ENCODE results near the gene ARL5A.
"Not testable (repeated sequence)": the region's sequence is repeated elsewhere in the genome, so short reads cannot be mapped to it uniquely, and the experiment has no call there.

ARL5A gene

GRCh38 chr2:151794422-151794821 is 33.8 kb downstream of the ARL5A start:
- not testable (repeated sequence) for DNase-seq

GRCh38 chr2:151793123-151793522 is 35.1 kb downstream of the ARL5A start:
- peak; percentile 50 for DNase-seq

GRCh38 chr2:151792589-151792988 is 35.6 kb downstream of the ARL5A start:
- peak; percentile 19 for DNase-seq

DNA sequence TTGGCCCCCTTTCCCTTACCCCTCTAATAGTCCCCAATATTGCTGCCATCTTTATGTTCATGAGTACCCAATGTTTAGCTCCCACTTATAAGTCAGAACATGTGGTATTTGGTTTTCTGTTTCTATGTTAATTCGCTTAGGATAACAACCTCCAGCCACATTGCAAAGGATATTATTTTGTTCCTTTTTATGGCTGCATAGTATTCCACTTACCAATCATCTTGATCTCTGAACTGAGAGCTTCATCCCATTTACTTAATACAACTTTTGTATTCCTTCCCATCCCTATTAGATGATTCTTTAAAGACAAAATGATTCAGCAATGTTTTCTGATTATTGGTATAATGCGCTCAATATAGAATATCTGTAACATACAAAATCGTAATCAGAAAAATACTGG is 36.7 kb downstream of the ARL5A start:
- no peak for DNase-seq

DNA sequence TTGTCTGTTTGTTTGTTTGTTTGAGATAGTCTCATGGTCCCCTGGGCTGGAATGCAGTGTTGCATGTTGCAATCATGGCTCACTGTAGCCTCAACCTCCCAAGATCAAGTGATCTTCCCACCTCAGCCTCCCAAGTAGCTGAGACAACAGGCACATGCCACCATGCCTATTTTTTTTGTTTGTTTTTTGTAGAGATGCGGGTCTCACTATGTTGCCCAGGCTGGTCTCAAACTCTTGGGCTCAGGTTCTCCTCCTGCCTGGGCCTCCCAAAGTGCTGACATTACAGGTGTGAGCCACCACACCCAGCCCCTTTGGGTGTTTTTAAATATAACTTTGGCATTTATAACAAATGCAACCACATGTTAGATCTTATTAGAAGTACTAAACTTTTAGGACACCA is 37.5 kb downstream of the ARL5A start:
- DNase-seq = no peak

GRCh38 chr2:151789055-151789834 is 39.0 kb downstream of the ARL5A start:
- peak; percentile 88 for DNase-seq

GRCh38 chr2:151786483-151786882 is 41.7 kb downstream of the ARL5A start:
- peak; percentile 31 for DNase-seq

DNA sequence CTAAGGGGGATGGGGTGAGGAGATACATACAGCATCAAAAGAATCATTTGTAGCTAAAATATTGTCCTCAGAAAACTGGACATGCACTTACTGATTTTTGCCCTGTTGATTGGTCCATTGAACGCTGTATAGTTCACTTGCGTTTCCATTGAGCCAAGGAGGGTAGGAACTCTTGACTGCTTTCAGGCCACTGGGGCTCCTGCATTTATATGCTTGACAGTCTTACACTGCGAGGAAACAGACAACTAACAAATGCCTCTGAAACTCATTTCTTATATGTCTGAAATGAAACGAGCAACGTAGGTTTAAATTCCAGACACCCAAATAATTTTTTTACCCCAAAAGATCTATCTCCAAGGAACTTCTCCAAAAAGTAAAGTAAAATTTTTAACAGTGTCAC is 42.1 kb downstream of the ARL5A start:
- DNase-seq = no peak

- DNase-seq = peak; percentile 66
Measured at GRCh38 chr2:151783133-151783520, 45.1 kb downstream of the ARL5A start.

GRCh38 chr2:151782378-151783132 is 45.7 kb downstream of the ARL5A start:
- peak; percentile 96 for DNase-seq

DNA sequence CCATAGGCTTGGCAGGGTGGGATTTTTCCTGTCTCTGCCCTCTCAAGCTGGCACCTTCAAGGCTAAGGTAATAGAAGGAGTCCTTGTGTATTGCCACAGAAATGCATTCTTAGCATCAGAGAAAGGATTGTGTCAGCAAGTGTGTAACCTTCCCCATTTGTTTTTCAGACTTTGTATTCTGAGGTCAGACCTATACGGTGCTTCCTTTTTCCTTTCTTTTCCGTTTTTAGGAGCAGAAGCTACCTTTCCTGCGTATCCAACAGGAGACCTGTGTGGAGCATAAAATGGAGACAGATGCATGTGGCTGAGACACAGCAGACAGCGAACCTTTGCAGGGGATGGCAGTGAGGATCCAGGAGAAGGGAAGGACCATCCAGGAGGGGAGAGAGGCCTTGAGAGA is 46.6 kb downstream of the ARL5A start:
- peak; percentile 27 for DNase-seq

DNA sequence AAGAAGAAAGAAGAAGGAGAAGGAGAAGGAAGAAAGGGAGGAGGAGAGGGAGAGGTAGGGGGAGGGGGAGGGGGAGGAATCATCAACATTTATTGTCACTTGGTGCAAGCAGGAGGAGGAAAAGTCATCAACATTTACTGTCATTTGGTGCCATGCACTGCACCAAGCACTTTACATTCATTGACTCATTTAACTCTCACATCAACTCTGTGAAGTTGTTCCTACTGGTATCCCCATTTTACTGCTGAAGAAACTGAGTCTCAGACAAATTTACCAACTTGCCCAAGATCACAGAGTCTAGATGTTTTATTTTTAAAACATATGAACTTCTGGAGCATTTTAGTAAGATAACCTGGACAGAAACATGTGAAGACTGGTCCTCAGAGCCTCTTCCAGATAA is 47.3 kb downstream of the ARL5A start:
- peak; percentile 31 for DNase-seq

DNA sequence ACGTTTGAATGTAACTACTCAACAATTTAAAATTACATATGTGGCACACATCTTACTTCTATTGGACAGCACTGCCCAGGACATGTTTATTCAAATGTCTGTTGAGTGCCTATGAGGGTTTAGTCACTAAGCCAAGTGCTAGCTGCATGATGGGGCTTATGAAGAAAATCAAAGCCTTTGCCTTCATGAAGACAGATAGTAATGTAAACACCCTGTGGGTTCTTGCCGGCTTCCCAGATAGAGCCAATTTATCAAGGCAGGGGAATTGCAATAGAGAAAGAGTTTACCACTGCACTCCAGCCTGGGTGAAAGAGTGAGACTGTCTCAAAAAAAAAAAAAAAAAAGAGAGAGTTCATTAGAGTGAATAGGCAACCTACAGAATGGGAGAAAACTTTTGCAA is 50.3 kb downstream of the ARL5A start:
- DNase-seq = no peak

DNA sequence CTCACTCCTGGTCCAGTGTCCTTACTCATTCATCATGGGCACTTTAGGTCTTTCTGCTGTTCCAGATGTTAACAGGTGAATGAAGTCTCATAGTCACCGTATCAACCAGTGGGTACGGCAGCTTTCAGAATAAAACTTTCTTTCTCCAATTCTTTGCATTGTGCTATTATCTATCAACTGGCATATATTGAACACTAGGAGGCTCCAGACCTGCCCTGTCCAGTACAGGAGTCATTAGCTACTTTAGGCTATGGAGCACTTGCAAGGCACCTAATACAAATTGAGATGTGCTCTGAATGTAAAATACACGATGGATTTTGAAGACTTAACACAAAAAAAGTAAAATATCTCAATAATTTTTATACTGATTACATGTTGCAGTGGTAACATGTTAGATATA is 50.7 kb downstream of the ARL5A start:
- DNase-seq = peak; percentile 37

- DNase-seq = peak; percentile 44
Measured at GRCh38 chr2:151776367-151776766, 51.9 kb downstream of the ARL5A start.

DNA sequence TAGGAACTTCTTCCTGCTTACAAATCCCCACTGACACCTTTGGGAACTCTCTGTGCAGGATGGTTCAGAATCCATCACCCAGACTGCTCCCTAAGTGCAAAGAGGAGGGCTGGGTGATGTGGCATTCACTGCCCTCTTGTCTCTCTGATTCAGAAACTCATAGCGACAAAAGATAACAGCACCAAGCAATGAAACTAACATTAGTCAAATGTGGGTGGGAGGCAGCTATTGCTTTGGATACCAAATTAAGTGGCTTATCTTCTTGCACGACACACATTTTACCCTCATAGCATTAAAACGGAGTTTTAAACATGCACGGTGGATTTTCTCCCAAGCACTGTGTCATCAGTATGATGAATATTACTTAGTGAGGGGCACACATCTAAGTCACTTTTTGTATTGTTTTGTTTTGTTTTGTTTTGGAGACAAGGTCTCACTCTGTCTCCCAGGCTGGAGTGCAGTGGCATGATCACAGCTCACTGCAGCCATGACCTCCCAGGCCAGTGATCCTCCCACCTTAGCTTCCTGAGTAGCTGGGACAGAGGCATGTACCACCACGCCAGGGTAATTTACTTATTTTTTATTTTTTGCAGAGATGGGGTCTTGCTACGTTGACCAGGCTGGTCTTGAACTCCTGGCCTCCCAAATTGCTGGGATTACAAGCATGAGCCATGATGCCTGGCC is 53.0 kb downstream of the ARL5A start:
- peak; percentile 61 for DNase-seq

- DNase-seq = no peak
Measured at GRCh38 chr2:151774506-151774905, 53.7 kb downstream of the ARL5A start.

- no peak for DNase-seq
Measured at GRCh38 chr2:151771599-151772358, 56.4 kb downstream of the ARL5A start.

GRCh38 chr2:151770995-151771394 is 57.2 kb downstream of the ARL5A start:
- no peak for DNase-seq

DNA sequence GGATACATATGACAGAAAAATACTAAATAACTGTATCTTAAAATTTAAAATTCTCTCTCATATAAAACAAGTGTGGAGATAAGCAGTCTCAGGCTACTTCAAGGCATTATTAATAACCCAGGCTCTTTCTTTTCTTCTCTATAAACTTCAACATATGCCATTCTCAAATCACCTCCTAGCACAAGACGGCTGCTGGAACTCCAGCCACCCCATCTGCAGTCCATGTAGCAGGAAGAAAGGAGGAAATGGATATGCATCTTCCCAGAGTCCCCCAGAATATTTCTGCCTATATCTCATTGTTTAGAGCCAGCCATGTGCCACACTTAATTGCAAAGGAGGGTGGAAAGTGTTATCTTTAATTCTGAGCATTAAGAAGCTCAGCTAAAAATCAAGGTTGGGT is 58.6 kb downstream of the ARL5A start:
- no peak for DNase-seq

DNA sequence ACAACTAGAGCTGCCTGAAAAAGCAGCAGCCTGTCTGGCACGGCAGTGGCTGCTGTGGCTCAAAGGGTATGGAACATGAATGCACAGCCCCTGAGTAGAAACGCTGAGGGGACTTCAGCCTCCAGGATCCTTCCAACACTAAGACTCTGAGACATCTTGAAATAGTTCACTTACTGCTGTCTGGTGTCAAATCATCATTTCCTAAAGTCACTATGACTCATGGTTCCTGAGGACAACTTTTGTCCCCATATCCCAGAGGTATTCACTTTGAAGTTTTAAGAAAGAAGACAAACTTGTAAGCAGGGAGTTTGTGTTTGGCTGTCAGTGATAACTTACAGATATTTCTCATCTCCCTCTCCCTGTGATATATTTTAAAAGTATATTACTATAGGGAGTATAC is 60.7 kb downstream of the ARL5A start:
- no peak for DNase-seq

DNA sequence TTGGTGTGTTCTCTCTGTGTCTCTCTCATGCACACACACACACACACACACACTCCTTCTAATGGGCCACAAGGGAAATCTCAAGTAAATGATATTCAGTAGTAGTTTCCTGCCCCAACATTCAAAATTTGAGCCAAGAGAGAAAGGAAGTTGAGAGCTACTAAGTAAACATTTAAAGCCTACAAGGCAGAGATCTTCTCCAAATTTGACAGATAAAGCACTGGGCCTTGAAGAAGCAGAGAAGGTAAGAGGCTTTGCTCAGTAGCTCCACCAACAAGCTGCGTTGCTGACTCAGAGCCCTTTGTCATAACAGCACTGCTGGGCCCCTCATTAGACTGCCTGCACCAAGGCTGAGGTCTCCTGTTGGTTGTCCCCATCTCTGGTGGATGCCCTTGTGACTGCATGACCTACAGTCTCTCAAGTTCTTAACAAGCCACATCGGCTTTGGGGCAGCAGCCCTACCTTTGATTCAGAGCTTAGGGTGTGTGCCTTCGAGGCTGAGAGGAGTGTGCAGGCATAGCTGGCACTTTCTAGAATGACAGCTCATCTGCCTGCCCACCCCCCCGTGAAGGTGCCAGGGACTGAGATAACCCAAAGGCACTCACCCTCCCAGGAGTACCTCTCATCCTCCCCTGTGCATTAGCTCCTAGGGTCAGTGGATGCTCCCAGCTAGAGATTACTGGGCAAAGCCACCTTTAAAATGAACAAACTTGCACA is 61.6 kb downstream of the ARL5A start:
- DNase-seq = no peak

All from OCI-M1 (cell line).